Astrocyte of the cerebellum (primary cell): ENCODE data around the gene SFXN5.

Source experiments
- DNase-seq: peaks from one replicate; pipeline ENCODE4 v3.0.0-alpha.2; 2011; ENCODE audit warnings: low read depth
- H3K4me3 ChIP-seq: 2 replicates; pipeline ENCODE4 v1.5.1; 2011; ENCODE audit warnings: mild to moderate bottlenecking, low read depth, low read length, moderate library complexity
- in situ Hi-C: cut with HindIII; loops from 2 replicates; pipeline ENCODE4 v1.10.0; 2017; ENCODE audit warnings: low sequenced_read_pairs
- TF ChIP-seq, protein P1 (sequence below): IDR thresholded peaks from 2 replicates; pipeline ENCODE4 v1.5.1; 2012; ENCODE audit warnings: low read length, low read depth, moderate library complexity, mild to moderate bottlenecking; ENCODE audit errors: missing control alignments

The SFXN5 gene

GRCh38 chr2:73088703-73089102 lies 17.2 kb upstream of the SFXN5 start:
- DNase-seq, result no peak
- no peak overlapping the region for H3K4me3 ChIP-seq
- TF ChIP-seq, protein P1, sequence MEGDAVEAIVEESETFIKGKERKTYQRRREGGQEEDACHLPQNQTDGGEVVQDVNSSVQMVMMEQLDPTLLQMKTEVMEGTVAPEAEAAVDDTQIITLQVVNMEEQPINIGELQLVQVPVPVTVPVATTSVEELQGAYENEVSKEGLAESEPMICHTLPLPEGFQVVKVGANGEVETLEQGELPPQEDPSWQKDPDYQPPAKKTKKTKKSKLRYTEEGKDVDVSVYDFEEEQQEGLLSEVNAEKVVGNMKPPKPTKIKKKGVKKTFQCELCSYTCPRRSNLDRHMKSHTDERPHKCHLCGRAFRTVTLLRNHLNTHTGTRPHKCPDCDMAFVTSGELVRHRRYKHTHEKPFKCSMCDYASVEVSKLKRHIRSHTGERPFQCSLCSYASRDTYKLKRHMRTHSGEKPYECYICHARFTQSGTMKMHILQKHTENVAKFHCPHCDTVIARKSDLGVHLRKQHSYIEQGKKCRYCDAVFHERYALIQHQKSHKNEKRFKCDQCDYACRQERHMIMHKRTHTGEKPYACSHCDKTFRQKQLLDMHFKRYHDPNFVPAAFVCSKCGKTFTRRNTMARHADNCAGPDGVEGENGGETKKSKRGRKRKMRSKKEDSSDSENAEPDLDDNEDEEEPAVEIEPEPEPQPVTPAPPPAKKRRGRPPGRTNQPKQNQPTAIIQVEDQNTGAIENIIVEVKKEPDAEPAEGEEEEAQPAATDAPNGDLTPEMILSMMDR, result no peak
- in situ Hi-C loops, result no loop called here

- no peak overlapping the region for H3K4me3 ChIP-seq
- in situ Hi-C loops, result no loop called here
- TF ChIP-seq, protein P1, result no peak
- DNase-seq, result no peak
These were observed 16.7 kb upstream of the SFXN5 start for GRCh38 chr2:73088211-73088610.

DNA sequence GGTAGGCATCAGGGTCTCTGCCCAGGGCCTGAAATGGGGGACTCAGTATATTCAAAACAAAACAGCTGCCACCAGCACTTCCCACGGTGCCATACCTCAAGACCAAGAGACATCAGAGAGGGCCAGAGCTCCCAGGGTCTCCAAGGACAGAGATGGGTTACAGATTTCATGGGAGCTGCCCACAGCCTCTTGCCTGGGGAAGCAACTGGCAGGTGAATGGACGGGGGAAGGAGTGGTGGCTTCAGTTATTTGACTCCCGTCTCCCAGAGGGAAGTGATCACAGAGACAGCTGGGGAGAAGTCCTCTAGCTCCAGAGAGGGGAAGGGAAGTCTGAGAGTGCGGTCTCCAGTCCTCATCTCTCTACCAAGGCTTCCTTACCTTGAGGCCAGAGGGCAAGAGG lies 15.8 kb upstream of the SFXN5 start:
- no peak for DNase-seq
- in situ Hi-C loops, result no loop called here
- TF ChIP-seq, protein P1, result no peak
- H3K4me3 ChIP-seq, result no peak overlapping the region

GRCh38 chr2:73085691-73086090 lies 14.2 kb upstream of the SFXN5 start:
- in situ Hi-C loops, result no loop called here
- TF ChIP-seq, protein P1, result peak; percentile 97
- no peak overlapping the region for H3K4me3 ChIP-seq
- DNase-seq, result peak; percentile 46

- no peak for DNase-seq
- in situ Hi-C loops, result no loop called here
- TF ChIP-seq, protein P1, result no peak
- H3K4me3 ChIP-seq, result no peak overlapping the region
These were observed 13.5 kb upstream of the SFXN5 start for GRCh38 chr2:73084971-73085370.

DNA sequence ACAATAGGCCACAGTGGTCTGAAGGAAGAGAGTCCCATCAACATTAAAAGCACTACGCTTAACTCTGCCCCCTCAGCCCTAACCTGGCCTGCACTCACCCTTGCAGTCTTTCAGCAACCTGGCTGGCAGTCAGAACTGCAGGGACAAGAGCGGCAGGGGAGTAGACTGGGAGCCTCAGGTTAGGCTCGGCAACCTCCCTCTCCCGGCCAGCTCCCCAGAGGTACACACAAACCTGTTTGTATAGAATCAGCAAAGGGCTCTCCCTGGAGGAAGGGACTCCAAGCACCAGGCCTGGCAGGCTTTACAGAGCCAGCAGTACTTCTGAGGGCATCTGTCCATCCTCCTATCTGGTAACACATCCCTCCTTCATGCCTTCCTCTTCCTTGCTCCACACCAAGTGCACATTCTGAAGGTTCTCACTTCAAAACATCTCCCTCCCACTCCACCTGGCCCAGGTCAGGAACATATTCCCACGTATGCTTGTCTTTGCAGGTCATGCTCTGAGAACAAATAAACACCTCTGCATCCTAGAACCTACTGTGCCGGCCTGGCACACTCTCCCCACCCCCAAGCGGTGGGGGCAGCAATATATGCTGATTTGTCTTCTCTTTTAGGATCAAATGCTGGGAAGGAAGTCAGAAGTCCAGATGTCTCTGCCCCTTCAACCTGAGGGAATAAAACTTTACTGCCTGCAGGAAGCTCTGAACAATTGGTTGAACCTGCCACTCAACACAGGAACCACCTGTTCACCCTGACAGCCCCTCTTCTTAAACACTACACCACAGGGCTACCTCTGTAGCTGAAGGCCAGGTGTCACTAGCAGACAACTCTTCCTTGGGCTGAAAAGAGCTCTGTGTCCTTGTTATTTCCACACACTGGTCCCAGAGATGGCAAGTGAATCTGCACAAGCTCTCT lies 12.6 kb upstream of the SFXN5 start:
- no peak overlapping the region for H3K4me3 ChIP-seq
- in situ Hi-C loops, result no loop called here
- DNase-seq, result no peak
- TF ChIP-seq, protein P1, result no peak
